ENCODE measurements around the gene SIRT5. TPM values are rescaled to one million over a fixed set of nuclear protein-coding genes. Genes with fewer than 3 reads are reported as not detected.

The SIRT5 gene
- polyA plus RNA-seq, 3 donors = 3.3 to 5.0 (median 3.4) TPM

DNA sequence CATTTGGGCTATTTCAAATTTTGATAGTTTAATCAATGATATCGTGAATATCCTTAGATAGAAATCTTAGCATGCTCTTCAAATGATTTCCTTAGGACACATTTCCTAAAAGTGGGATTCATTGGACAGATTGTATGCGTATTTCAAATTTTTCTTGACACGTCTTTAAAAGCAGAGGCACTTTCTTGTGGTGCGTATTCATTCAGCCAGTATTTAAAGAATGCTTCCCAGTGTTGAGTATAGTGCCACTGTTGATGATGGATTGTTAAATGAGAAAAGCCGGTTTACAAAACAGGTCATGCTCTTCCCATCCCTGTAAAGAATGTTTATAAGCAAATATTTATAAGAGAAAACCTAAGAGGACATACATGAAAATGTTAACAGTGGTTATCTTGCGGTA, 25.6 kb downstream of the SIRT5 start:
- Histone ChIP-seq H2AFZ (ENCODE audit: insufficient read depth, low read depth, low read length, poor library complexity, severe bottlenecking) (no peak overlapping the region), H3K27me3 (ENCODE audit: control insufficient read depth in 2 of 2, insufficient read depth in 2 of 2, low read length in 2 of 2) (no peaks in the 10 kb centered on the region), H3K36me3 (replicated peaks in 1 of 2; ENCODE audit: control insufficient read depth in 1 of 2, insufficient read depth in 2 of 2, low read length in 2 of 2) (peaks cover 36 to 56% of the 10 kb centered on the region in 2 donors), H3K9ac (ENCODE audit: insufficient read depth, low read length, poor library complexity, severe bottlenecking) (no peak overlapping the region), H3K79me2 (ENCODE audit: insufficient read depth, low read length) (no peaks in the 10 kb centered on the region), H3K4me2 (replicated peaks; ENCODE audit: extremely low read depth, low read length, poor library complexity, severe bottlenecking) (no peak overlapping the region), H4K20me1 (ENCODE audit: insufficient read depth, low read length) (no peaks in the 10 kb centered on the region), H3K4me3 (replicated peaks in 1 of 3; ENCODE audit: low read depth in 2 of 3, low read length in 3 of 3) (no peak overlapping the region), H3K4me1 (ENCODE audit: control insufficient read depth in 1 of 2, insufficient read depth in 2 of 2, low read length in 2 of 2) (no peaks in the 10 kb centered on the region), H3K27ac (ENCODE audit: low read depth in 1 of 2, low read length in 2 of 2) (no peak overlapping the region), H3K9me3 (replicated peaks in 1 of 2; ENCODE audit: control insufficient read depth in 1 of 2, insufficient read depth in 1 of 2, low read length in 2 of 2) (no peaks in the 10 kb centered on the region)
- H3K9me3 Mint-ChIP-seq = no peaks in the 10 kb centered on the region
- DNase-seq = no peak
- peaks cover 0 to 2% (median 0%) of the 10 kb centered on the region in 3 donors for H3K27me3 Mint-ChIP-seq (ENCODE audit: low read depth in 3 of 3)
- intact Hi-C loops (cut with micrococcal nuclease) = no loop called here
- no peak overlapping the region for H3K4me3 Mint-ChIP-seq
- no CpG with 5 or more reads among the region's 6 CpGs for WGBS (ENCODE audit: insufficient coverage)
- peaks cover 65 to 69% of the 10 kb centered on the region in 2 donors for H3K36me3 Mint-ChIP-seq
- H3K4me1 Mint-ChIP-seq = no peaks in the 10 kb centered on the region
- TF ChIP-seq, protein P1, sequence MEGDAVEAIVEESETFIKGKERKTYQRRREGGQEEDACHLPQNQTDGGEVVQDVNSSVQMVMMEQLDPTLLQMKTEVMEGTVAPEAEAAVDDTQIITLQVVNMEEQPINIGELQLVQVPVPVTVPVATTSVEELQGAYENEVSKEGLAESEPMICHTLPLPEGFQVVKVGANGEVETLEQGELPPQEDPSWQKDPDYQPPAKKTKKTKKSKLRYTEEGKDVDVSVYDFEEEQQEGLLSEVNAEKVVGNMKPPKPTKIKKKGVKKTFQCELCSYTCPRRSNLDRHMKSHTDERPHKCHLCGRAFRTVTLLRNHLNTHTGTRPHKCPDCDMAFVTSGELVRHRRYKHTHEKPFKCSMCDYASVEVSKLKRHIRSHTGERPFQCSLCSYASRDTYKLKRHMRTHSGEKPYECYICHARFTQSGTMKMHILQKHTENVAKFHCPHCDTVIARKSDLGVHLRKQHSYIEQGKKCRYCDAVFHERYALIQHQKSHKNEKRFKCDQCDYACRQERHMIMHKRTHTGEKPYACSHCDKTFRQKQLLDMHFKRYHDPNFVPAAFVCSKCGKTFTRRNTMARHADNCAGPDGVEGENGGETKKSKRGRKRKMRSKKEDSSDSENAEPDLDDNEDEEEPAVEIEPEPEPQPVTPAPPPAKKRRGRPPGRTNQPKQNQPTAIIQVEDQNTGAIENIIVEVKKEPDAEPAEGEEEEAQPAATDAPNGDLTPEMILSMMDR (IDR thresholded peaks at IDR 0.05) = no peak
- no peak overlapping the region for H3K27ac Mint-ChIP-seq

DNA sequence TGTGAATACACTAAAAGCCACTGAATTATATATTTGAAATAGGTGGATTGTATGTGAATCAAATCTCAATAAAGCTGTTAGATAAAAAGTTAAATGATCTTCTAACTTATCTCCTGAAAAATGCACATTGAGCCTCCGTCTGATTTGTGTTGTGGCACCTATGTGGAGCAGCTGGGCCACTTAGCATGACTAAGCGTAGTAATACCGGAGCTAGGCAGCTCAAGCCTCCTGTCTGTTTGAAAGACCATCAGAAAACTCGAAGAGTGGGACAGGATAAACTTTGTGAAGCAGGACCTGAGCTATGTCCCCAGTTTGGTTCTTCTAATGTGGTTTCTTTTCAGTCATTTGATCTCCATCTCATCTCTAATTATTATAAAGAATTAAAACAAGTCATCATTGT, 29.7 kb downstream of the SIRT5 start:
- H3K4me1 Mint-ChIP-seq = peaks cover 3% of the 10 kb centered on the region
- no peaks in the 10 kb centered on the region for H3K27me3 Mint-ChIP-seq (ENCODE audit: low read depth in 3 of 3)
- 60% methylated on average over 1 of the region's 4 CpGs for WGBS (ENCODE audit: insufficient coverage)
- Histone ChIP-seq H3K9ac (ENCODE audit: insufficient read depth, low read length, poor library complexity, severe bottlenecking) (no peak overlapping the region), H3K4me1 (ENCODE audit: control insufficient read depth in 1 of 2, insufficient read depth in 2 of 2, low read length in 2 of 2) (no peaks in the 10 kb centered on the region), H3K79me2 (ENCODE audit: insufficient read depth, low read length) (no peaks in the 10 kb centered on the region), H3K27ac (ENCODE audit: low read depth in 1 of 2, low read length in 2 of 2) (no peak overlapping the region), H3K27me3 (ENCODE audit: control insufficient read depth in 2 of 2, insufficient read depth in 2 of 2, low read length in 2 of 2) (no peaks in the 10 kb centered on the region), H2AFZ (ENCODE audit: insufficient read depth, low read depth, low read length, poor library complexity, severe bottlenecking) (no peak overlapping the region), H3K4me2 (replicated peaks; ENCODE audit: extremely low read depth, low read length, poor library complexity, severe bottlenecking) (no peak overlapping the region), H4K20me1 (ENCODE audit: insufficient read depth, low read length) (no peaks in the 10 kb centered on the region), H3K36me3 (replicated peaks in 1 of 2; ENCODE audit: control insufficient read depth in 1 of 2, insufficient read depth in 2 of 2, low read length in 2 of 2) (peaks cover 16 to 37% of the 10 kb centered on the region in 2 donors), H3K4me3 (replicated peaks in 1 of 3; ENCODE audit: low read depth in 2 of 3, low read length in 3 of 3) (no peak overlapping the region), H3K9me3 (replicated peaks in 1 of 2; ENCODE audit: control insufficient read depth in 1 of 2, insufficient read depth in 1 of 2, low read length in 2 of 2) (no peaks in the 10 kb centered on the region)
- no peak overlapping the region for H3K4me3 Mint-ChIP-seq
- H3K9me3 Mint-ChIP-seq = no peaks in the 10 kb centered on the region
- intact Hi-C loops (cut with micrococcal nuclease) = no loop called here
- TF ChIP-seq, protein P1 (IDR thresholded peaks at IDR 0.05) = no peak
- no peak overlapping the region for H3K27ac Mint-ChIP-seq
- H3K36me3 Mint-ChIP-seq = peaks cover 35 to 40% of the 10 kb centered on the region in 2 donors
- no peak for DNase-seq
